HepG2 (cell line): Measurements from ENCODE around the gene RYR2. TPM values are rescaled to one million over a fixed set of nuclear protein-coding genes. Genes with fewer than 3 reads are reported as not detected.
A peak's percentile ranks its signal among the peaks of the same experiment; 100 is the strongest.

ENCODE experiments used
- ATAC-seq: fragments of 200-7000 bp; cut with Tn5 transposase; 3 replicates; pipeline ENCODE4 v1.9.1; 2020; ENCODE audit warnings: mild to moderate bottlenecking, moderate library complexity
- BruUV-seq: library from RNA; stranded (reverse); fragments of 400-500 nt; replicated peaks from 2 replicates; lab custom pipeline; 2021; lab: Mats Ljungman, UMichigan
- CTCF ChIA-PET: fragments of 300-600 bp; formaldehyde crosslinking; extraction: SDS; loops from one replicate; lab custom pipeline; 2021; ENCODE audit warnings: low total read pairs, inconsistent platforms, low intra/inter-chr PET ratio; lab: Yijun Ruan, JAX
- POLR2A ChIA-PET: fragments of 350-600 bp; sonication (Branson Sonifier 250); formaldehyde crosslinking; loops from one replicate; lab custom pipeline; 2020; ENCODE audit warnings: antibody characterized with exemption, inconsistent platforms; lab: Yijun Ruan, JAX
- DNase-seq: peaks from one replicate; pipeline ENCODE4 v3.0.0-alpha.2; 2015; ENCODE audit warnings: low spot score
- FAIRE-seq: peaks from 3 replicates; lab custom pipeline; 2011; peaks lifted over from hg19 to GRCh38; lab: Jason Lieb, UNC
- H2AFZ ChIP-seq: one replicate; pipeline ENCODE4 v1.6.1; 2011; ENCODE audit warnings: low read length, inconsistent platforms
- H3K27ac ChIP-seq: fragments of 300-600 bp; 3 replicates; pipeline ENCODE4 v1.8.0; 2011; ENCODE audit warnings: mixed run types, mild to moderate bottlenecking, mixed read lengths, low read length, inconsistent platforms; ENCODE audit not compliant: insufficient read depth; ENCODE audit errors: extremely low read length
- H3K27me3 ChIP-seq, 2 experiments: fragments of 200-600 bp in 1 of 2; 2 replicates in 1 of 2; 3 replicates in 1 of 2; pipeline versions ENCODE4 v1.6.0 to v1.8.0; 2011; ENCODE audit warnings: low read length in 2 of 2, mild to moderate bottlenecking in 2 of 2, moderate library complexity in 2 of 2, inconsistent platforms in 1 of 2; ENCODE audit not compliant: insufficient read depth in 2 of 2, control insufficient read depth in 1 of 2
- H3K36me3 ChIP-seq, 2 experiments: fragments of 200-600 bp in 1 of 2; replicated peaks in 1 of 2; 2 replicates in 1 of 2; 3 replicates in 1 of 2; pipeline versions ENCODE4 v1.5.1 to v1.8.0; 2011; ENCODE audit warnings: low read length in 2 of 2, inconsistent platforms in 1 of 2; ENCODE audit not compliant: insufficient read depth in 2 of 2, control insufficient read depth in 1 of 2
- H3K4me1 ChIP-seq: 2 replicates; pipeline ENCODE4 v1.5.1; 2012; ENCODE audit warnings: low read length, inconsistent platforms; ENCODE audit not compliant: insufficient read depth
- H3K4me2 ChIP-seq: 2 replicates; pipeline ENCODE4 v1.6.0; 2011; ENCODE audit warnings: low read depth, low read length, inconsistent platforms
- H3K4me3 ChIP-seq, 3 experiments: fragments of 200-600 bp in 1 of 3; sonication (generic), shearing (Covaris generic) in 1 of 3; replicated peaks in 1 of 3; 2 replicates each; pipeline ENCODE4 v1.5.1; 2011 to 2016; ENCODE audit warnings: low read length in 3 of 3, inconsistent platforms in 2 of 3, low read depth in 2 of 3, mild to moderate bottlenecking in 2 of 3, control low read depth in 1 of 3, mixed read lengths in 1 of 3; ENCODE audit not compliant: insufficient read depth in 1 of 3
- H3K79me2 ChIP-seq: one replicate; pipeline ENCODE4 v1.6.1; 2011; ENCODE audit warnings: low read length, inconsistent platforms; ENCODE audit not compliant: insufficient read depth
- H3K9ac ChIP-seq: 2 replicates; pipeline ENCODE4 v1.6.0; 2011; ENCODE audit warnings: mild to moderate bottlenecking, low read depth, low read length, inconsistent platforms; ENCODE audit not compliant: insufficient read depth
- H3K9me3 ChIP-seq: 2 replicates; pipeline ENCODE4 v1.5.1; 2012; ENCODE audit warnings: mild to moderate bottlenecking, low read length
- H4K20me1 ChIP-seq: 2 replicates; pipeline ENCODE4 v1.6.0; 2011; ENCODE audit warnings: inconsistent platforms, mild to moderate bottlenecking, low read length, moderate library complexity; ENCODE audit not compliant: insufficient read depth
- AHDC1 ChIP-seq: sonication (generic); formaldehyde crosslinking; IDR thresholded peaks from 2 replicates; pipeline ENCODE4 v1.5.1; 2020; ENCODE audit warnings: mild to moderate bottlenecking, missing genetic modification reagents, borderline replicate concordance
- SMAD9 ChIP-seq: sonication (generic); formaldehyde crosslinking; IDR thresholded peaks from 2 replicates; pipeline ENCODE4 v1.5.1; 2020; ENCODE audit warnings: mild to moderate bottlenecking, missing genetic modification reagents
- SOX5 ChIP-seq: IDR thresholded peaks from 2 replicates; pipeline ENCODE4 v1.6.1; 2016; ENCODE audit warnings: borderline replicate concordance
- SSRP1 ChIP-seq: IDR thresholded peaks from 2 replicates; pipeline ENCODE4 v1.6.1; 2016; ENCODE audit warnings: control low read depth
- ZNF724P ChIP-seq: sonication (generic); formaldehyde crosslinking; IDR thresholded peaks from 2 replicates; pipeline ENCODE4 v1.8.0; 2022; ENCODE audit warnings: missing genetic modification reagents, borderline replicate concordance
- ZNF746 ChIP-seq: sonication (generic); formaldehyde crosslinking; IDR thresholded peaks from 2 replicates; pipeline ENCODE4 v1.8.0; 2022; ENCODE audit warnings: mild to moderate bottlenecking, missing genetic modification reagents
- WGBS: methylation state at CpG from one replicate; pipeline ENCODE4 v1.1.6; 2017; ENCODE audit warnings: low lambda C conversion rate; 5-methylcytosine and 5-hydroxymethylcytosine counted together
- in situ Hi-C: cut with HindIII; loops from 2 replicates; pipeline ENCODE4 v1.10.0; 2017; ENCODE audit warnings: low pct_unique_long_range_greater_than_20kb; ENCODE audit not compliant: extremely low pct_ligation_motif_present
- intact Hi-C: fragments of 100-400 bp; cut with micrococcal nuclease; formaldehyde crosslinking; loops from one replicate; pipeline ENCODE4 v1.10.0; 2022; ENCODE audit not compliant: unreplicated experiment
- polyA plus RNA-seq, 8 experiments: library from polyadenylated mRNA; depleted of rRNA in 3 of 8; stranded (reverse) in 7 of 8; unstranded in 1 of 8; fragments of >200 nt; fragmentation: Illumina TruSeq in 4 of 8; extraction: Trizol in 4 of 8; gene quantifications; 2 replicates each; pipeline versions ENCODE4 v1.2.1 to v1.2.3, GENCODE V29; 2011 to 2016; ENCODE audit warnings: low read depth in 4 of 8, missing spikeins in 1 of 8, mixed read lengths in 1 of 8; ENCODE audit not compliant: insufficient read depth in 1 of 8
- total RNA-seq, 5 experiments: library from RNA; depleted of rRNA; stranded (reverse); fragments of >200 nt; fragmentation: Illumina TruSeq; extraction: Trizol; gene quantifications; 2 replicates each; pipeline ENCODE4 v1.2.3, GENCODE V29; 2016; ENCODE audit warnings: low read depth in 1 of 5

RYR2 gene
- total and polyA plus RNA-seq, 2 of the 13 experiments (the other 11 are each of a cell fraction or from before 2014, with no cell fraction given) = not detected

GRCh38 chr1:237570530-237570929, 528.5 kb downstream of the RYR2 start:
- DNase-seq = no peak
- H3K9me3 ChIP-seq = peaks cover 14% of the 10 kb centered on the region
- no peak overlapping the region for H3K27ac ChIP-seq
- FAIRE-seq = no peak
- H3K4me3 ChIP-seq = no peak overlapping the region
- ATAC-seq = peak; percentile 47; the same call in 1 of the 3 replicates
- no peak for TF ChIP-seq SSRP1 (CRISPR knock-in tag)
- no peak for TF ChIP-seq SMAD9
- no peak for TF ChIP-seq AHDC1 (CRISPR knock-in tag)
- TF ChIP-seq ZNF746 (CRISPR knock-in tag) = no peak
- TF ChIP-seq SOX5 (CRISPR knock-in tag) = no peak
- no peak for TF ChIP-seq ZNF724P (CRISPR knock-in tag)
- TF ChIP-seq, all 625 proteins: peak for 0
- no peak overlapping the region for H2AFZ ChIP-seq
- POLR2A ChIA-PET = no interaction called here
- WGBS = 18% methylated on average over 5 of the region's 5 CpGs
- CTCF ChIA-PET = no interaction called here
- H4K20me1 ChIP-seq = no peaks in the 10 kb centered on the region
- no peak overlapping the region for H3K4me2 ChIP-seq
- H3K27me3 ChIP-seq = no peaks in the 10 kb centered on the region
- intact Hi-C loops (no loop called here), in situ Hi-C loops (loop anchor here (25.0 kb wide), 1 partner anchor 1458 kb away; no protein-coding TSS in a partner anchor)
- H3K9ac ChIP-seq = no peak overlapping the region
- BruUV-seq = no TSS peak
- no peaks in the 10 kb centered on the region for H3K36me3 ChIP-seq
- H3K79me2 ChIP-seq = no peaks in the 10 kb centered on the region
- peaks cover 5% of the 10 kb centered on the region; the same call in 1 of the 2 replicates for H3K4me1 ChIP-seq
